IPS-NIHi11 (cell line): ENCODE results near the gene PRDM5.
A peak's percentile ranks its signal among the peaks of the same experiment; 100 is the strongest.

ENCODE experiments used
- DNase-seq: peaks from one replicate; pipeline ENCODE4 v3.0.0; 2012; ENCODE audit warnings: mixed read lengths, low spot score

PRDM5 gene

DNA sequence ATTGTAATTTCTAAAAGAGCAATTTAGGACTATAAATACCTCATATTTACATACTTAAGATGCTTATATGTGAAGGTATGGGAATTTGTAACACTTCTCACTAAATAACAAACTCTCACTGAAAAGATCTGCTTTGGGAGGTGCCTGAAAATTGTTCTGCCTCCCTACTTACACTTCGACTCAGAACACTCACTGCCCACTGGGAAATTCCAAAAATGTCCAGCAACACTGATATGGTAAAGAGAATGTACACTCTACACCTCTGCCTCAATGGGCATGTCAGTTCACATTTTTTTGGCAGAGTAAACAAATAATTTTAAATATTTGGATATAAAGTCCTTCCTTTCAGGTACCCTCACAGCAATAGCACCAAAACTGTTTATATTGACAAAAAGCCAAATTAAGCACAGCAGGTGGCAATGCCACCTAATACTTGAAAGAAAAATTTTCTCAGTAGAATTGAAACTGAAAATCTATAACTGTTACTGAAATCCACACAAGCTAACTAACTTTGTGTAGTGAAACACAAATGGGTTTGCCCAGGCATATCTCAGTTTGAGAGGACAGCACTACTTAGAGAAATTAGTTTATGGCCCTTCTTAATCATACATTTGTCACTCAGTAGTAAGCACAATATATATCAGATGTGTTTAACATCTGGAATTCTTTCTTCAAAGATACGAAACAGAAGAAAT, 67.1 kb downstream of the PRDM5 start:
- DNase-seq: no peak

DNA sequence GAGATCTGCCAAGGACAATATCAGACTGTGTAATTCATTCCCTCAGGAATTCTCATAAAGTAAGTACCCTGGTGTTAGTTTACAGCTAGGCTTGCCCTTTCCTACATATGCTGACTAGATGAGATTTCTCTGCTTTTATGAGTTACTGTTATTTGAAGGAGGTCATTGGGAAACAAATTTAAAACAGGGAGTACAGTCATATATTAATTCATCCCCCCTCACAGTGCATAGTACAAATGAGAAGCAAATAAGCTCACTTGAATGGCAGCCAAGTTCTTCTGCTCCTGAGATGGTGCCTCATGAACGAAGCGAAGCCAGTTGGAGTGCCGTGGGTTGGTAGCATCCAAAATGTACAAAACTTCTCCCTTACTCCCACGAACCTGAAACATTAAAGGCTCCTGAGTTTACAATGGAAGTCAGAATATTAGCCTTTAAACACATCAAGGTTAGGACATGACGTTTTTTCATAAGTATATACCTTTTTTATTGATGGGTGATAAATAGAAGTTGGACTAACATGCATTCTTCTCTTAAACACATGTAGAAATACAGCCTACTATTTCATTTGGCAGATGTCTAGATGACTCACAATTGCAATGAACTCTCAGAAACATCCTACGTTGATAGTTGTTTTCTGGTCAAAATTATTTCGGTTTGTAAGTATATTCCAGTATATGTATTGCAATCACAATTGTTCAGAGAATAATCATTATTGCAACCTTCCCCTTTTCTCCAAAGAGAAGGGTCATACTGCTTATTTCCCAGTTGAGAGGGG, 69.2 kb downstream of the PRDM5 start:
- DNase-seq: no peak

DNA sequence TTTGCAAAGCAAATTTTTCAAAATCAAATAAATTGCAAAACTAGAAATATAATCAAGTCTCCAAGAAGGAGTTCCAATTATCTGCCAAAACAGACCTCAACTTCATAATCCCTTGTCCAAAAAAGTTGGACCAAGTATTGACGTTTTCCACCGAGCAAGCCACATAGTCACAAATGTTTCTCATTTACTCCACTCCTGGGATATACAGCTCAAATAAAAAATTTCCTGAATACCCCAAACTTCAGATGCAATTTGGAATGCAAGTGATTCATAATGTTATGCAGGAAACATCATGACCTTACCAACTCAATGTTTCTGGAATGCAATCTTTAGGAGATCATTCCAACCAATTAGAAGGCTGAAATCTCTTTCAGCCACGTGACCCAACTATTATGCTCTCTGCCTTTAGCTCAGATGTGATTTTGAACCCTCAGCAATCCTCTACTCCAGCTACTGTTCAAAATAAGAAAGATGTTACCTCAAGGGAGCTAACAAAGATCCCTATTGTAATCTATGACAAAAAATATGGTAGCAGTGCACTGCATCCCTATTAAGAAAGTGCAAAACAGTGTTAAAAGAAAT, 72.4 kb downstream of the PRDM5 start:
- no peak for DNase-seq

GRCh38 chr4:120847019-120847582, 75.4 kb downstream of the PRDM5 start:
- no peak for DNase-seq

- no peak for DNase-seq
Measured at GRCh38 chr4:120844528-120844921, 78.0 kb downstream of the PRDM5 start.

DNA sequence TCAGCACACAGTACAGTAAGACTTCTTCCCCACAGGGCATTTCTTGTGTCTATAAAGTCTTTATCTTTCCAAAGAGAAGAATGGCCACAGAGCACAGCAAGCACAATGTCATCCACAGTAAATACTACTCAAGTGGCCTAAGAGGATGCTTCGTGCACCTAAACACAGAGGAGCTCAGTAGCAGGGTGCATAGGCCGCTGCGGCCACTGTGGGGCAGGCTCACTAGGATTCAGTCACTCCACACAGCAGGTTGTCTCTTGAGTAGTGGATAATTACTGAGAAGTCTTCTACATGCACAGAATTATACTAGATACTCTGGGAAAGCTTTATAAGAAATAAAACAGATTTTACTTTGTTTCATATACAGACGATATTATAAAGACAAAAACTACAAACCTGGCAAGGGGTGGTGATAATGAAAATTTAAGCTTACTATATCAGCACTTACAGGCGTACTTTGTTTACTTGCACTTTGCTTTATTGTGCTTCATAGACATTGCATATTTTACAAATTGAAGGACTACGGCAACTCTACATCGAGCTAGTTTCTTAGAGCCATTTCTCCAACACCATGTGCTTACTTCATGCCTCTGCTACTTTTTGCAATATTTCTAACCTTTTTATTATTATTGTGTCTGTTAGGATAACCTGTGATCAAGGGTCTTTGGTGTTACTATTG, 78.5 kb downstream of the PRDM5 start:
- DNase-seq: peak; percentile 53

DNA sequence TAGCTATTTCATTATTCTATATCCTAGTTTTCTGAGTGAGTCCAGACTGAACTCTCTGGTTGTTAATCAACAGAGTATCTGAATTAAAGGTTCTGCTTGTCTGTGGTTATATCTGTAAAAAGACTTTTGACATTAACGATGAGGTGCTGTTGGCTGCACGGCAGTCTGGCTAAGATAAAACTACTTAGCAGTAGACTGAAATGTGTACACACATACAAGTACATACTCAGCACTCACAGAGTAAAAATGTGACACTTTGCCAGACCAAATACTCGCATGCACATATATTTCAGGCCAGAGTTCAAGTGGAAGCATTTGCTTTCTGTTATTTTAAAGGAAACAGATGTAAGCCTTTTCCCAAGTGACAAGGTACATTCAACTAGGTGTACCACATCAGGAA, 80.5 kb downstream of the PRDM5 start:
- DNase-seq: no peak

GRCh38 chr4:120841580-120841979, 80.9 kb downstream of the PRDM5 start:
- DNase-seq: no peak

DNA sequence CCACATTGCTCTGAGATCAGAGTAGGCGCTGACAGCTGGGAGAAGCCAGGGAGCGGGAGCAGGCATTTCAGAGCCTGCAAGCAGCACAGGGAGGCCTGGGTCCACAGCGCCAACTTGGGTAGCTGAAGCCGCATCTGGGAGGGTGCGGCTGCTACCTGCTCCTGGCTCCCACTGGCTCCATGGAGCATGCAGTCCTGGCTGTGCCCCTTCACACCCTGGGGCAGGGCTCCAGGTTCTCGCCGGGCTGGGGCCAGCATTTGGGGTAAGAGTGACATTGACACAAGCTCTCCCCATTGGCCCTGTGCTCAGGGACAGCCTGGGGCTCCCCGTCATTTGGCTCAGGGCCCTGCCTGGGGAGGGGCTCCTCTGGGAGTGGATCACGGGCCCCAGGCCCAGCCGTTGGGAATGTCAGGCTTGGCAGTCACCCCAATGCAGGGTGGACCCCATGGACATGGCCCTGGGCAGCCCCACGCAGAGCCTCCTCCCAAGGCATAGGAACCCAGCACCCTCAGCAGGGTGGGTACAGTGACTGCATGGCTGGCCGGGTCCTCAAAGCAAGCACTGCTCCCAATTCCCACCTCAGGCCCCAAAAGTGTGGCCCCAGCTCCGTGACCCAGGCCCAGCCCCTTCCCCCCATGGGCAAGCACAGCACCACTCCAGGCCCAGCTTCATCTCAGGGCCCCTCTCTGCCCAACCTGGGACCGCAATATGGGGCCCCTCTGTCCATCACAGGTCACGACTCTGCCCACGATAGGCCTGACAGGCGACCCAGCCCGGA, 82.4 kb downstream of the PRDM5 start:
- DNase-seq: no peak

DNA sequence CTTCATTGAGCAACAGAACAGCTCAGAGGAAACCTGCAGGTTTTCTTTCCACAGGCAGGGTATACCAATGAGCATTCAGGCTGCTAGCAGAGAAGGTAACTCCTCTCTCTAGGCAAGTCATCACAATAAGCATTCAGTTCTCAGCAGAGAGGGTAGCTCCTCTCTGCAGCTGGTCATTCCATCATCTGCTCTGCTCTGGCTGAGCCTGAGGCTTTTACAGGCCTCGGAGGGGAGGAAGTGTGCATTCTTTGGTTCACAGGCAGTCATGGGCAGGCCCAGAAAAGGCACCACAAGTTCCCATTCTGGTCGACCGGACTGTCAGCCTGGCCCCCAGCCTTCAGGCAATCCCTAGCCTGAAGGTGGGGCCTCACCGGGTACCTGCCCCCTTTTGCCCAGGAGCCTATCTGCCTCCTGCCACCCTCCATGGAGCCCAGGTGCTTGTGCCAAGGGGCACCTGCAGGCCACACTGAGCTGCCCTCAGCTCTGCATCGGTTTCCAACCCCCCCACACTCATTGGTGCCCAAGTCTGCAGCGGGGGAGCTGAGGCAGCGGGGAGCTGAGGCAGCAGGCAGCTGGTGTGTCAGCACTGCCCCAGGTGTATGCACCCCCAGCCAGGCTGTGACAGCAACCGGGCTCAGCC, 83.1 kb downstream of the PRDM5 start:
- DNase-seq: no peak

DNA sequence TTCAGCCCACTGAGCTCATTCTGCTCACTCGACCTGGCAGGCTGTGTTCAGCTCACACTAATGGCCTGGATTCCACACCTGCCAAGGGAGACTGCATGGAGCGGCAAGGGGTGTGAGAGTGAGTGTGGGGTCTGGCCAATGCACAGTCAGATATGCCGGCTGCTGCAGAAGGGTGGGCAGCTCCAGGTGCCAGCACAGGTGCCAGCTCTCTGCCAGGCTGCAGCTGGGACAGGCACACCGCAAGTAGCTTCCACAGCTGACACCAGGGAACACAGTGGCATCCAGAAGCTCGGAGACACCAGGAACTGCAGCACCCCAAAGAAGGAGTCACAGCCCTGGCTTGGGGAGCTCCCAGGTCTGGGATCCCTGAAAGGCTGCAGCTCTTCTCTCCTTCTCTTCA, 83.7 kb downstream of the PRDM5 start:
- no peak for DNase-seq

GRCh38 chr4:120837656-120838055, 84.9 kb downstream of the PRDM5 start:
- DNase-seq: no peak

GRCh38 chr4:120835342-120835741, 87.2 kb downstream of the PRDM5 start:
- DNase-seq: no peak

- DNase-seq: no peak
Measured at GRCh38 chr4:120830204-120830603, 92.3 kb downstream of the PRDM5 start.

- DNase-seq: no peak
Measured at GRCh38 chr4:120829113-120829831, 93.3 kb downstream of the PRDM5 start.

GRCh38 chr4:120826853-120827252, 95.7 kb downstream of the PRDM5 start:
- no peak for DNase-seq

DNA sequence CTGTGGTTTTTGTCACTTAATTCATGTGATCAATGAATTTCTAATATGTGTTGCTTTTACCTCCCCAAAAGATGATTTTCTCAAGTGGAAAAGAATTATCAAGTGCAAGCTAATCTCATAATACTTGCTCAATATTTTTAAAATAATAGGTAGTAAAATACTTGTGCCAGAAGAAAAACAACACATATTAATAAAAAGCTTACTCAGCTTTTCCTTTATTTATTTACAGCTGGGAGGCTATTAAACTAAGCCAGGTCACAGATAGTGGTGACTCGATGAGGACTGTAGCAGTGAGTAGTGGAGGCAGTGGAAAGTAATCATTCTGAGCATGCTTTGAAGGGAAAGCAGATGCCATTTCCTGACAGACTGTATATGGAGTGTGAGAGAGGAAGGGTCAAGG, 96.1 kb downstream of the PRDM5 start:
- DNase-seq: no peak

GRCh38 chr4:120824946-120825345, 97.6 kb downstream of the PRDM5 start:
- DNase-seq: no peak

- no peak for DNase-seq
Measured at GRCh38 chr4:120821977-120822376, 100.5 kb downstream of the PRDM5 start.

- DNase-seq: no peak
Measured at GRCh38 chr4:120821029-120821428, 101.5 kb downstream of the PRDM5 start.
